ENCODE results near the gene HAL. TPM values are rescaled to one million over a fixed set of nuclear protein-coding genes. Genes with fewer than 3 reads are reported as not detected.
A peak's percentile ranks its signal among the peaks of the same experiment; 100 is the strongest.

The HAL gene
- total and polyA plus RNA-seq, 10 of the 15 experiments (the other 5 are each of a cell fraction or from before 2014, with no cell fraction given): 0.04 to 0.45 (median 0.13) TPM; not detected in 1

- TF ChIP-seq, protein P1, sequence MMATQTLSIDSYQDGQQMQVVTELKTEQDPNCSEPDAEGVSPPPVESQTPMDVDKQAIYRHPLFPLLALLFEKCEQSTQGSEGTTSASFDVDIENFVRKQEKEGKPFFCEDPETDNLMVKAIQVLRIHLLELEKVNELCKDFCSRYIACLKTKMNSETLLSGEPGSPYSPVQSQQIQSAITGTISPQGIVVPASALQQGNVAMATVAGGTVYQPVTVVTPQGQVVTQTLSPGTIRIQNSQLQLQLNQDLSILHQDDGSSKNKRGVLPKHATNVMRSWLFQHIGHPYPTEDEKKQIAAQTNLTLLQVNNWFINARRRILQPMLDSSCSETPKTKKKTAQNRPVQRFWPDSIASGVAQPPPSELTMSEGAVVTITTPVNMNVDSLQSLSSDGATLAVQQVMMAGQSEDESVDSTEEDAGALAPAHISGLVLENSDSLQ (IDR thresholded peaks at IDR 0.05): peak; percentile 73
- TF ChIP-seq RFX5 (IDR thresholded peaks at IDR 0.05; ENCODE audit: low read depth, low read length): no peak
- no peak; the same call in 1 of the 2 replicates for TF ChIP-seq NR2F1 (conservative IDR thresholded peaks at IDR 0.05)
- TF ChIP-seq, protein P2, sequence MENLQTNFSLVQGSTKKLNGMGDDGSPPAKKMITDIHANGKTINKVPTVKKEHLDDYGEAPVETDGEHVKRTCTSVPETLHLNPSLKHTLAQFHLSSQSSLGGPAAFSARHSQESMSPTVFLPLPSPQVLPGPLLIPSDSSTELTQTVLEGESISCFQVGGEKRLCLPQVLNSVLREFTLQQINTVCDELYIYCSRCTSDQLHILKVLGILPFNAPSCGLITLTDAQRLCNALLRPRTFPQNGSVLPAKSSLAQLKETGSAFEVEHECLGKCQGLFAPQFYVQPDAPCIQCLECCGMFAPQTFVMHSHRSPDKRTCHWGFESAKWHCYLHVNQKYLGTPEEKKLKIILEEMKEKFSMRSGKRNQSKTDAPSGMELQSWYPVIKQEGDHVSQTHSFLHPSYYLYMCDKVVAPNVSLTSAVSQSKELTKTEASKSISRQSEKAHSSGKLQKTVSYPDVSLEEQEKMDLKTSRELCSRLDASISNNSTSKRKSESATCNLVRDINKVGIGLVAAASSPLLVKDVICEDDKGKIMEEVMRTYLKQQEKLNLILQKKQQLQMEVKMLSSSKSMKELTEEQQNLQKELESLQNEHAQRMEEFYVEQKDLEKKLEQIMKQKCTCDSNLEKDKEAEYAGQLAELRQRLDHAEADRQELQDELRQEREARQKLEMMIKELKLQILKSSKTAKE (IDR thresholded peaks at IDR 0.05; ENCODE audit: low read depth, poor library complexity, severe bottlenecking): peak; percentile 91
- peak; percentile 98 for TF ChIP-seq HDGF (IDR thresholded peaks at IDR 0.05)
- TF ChIP-seq PAX8 (IDR thresholded peaks at IDR 0.05): no peak
- TF ChIP-seq CBX3 (IDR thresholded peaks at IDR 0.05; ENCODE audit: borderline replicate concordance, low read depth): no peak
- no peak for TF ChIP-seq ZBTB11 (CRISPR knock-in tag; IDR thresholded peaks at IDR 0.05)
- TF ChIP-seq, protein P3, sequence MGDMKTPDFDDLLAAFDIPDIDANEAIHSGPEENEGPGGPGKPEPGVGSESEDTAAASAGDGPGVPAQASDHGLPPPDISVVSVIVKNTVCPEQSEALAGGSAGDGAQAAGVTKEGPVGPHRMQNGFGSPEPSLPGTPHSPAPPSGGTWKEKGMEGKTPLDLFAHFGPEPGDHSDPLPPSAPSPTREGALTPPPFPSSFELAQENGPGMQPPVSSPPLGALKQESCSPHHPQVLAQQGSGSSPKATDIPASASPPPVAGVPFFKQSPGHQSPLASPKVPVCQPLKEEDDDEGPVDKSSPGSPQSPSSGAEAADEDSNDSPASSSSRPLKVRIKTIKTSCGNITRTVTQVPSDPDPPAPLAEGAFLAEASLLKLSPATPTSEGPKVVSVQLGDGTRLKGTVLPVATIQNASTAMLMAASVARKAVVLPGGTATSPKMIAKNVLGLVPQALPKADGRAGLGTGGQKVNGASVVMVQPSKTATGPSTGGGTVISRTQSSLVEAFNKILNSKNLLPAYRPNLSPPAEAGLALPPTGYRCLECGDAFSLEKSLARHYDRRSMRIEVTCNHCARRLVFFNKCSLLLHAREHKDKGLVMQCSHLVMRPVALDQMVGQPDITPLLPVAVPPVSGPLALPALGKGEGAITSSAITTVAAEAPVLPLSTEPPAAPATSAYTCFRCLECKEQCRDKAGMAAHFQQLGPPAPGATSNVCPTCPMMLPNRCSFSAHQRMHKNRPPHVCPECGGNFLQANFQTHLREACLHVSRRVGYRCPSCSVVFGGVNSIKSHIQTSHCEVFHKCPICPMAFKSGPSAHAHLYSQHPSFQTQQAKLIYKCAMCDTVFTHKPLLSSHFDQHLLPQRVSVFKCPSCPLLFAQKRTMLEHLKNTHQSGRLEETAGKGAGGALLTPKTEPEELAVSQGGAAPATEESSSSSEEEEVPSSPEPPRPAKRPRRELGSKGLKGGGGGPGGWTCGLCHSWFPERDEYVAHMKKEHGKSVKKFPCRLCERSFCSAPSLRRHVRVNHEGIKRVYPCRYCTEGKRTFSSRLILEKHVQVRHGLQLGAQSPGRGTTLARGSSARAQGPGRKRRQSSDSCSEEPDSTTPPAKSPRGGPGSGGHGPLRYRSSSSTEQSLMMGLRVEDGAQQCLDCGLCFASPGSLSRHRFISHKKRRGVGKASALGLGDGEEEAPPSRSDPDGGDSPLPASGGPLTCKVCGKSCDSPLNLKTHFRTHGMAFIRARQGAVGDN (IDR thresholded peaks at IDR 0.05): no peak
- peak; percentile 13 for TF ChIP-seq MEF2B (IDR thresholded peaks at IDR 0.05; ENCODE audit: partially characterized antibody, poor library complexity, severe bottlenecking)
- TF ChIP-seq BRCA1 (IDR thresholded peaks at IDR 0.05; ENCODE audit: low read depth, low read length): no peak; the same call in 1 of the 2 replicates
These were observed 39.4 kb upstream of the HAL start, which contains the start of gene LTA4H (continued) for GRCh38 chr12:96035283-96036236.

Data from GM12878 (cell line).